Stomach (tissue), 4 donors: ENCODE data around the gene CTNNA3.

Source experiments
- CTCF ChIP-seq, 7 experiments: fragments of 450-650 bp in 4 of 7; fragments of 200-600 bp in 3 of 7; sonication (generic) in 3 of 7; IDR thresholded peaks; one replicate each; pipeline ENCODE4 v1.5.1; 2016 to 2019; ENCODE audit warnings: antibody characterized with exemption in 7 of 7, control low read depth in 2 of 7, mild to moderate bottlenecking in 1 of 7
- EP300 ChIP-seq: sonication (generic); formaldehyde crosslinking; IDR thresholded peaks from one replicate; pipeline ENCODE4 v1.6.1; 2017; ENCODE audit warnings: antibody characterized with exemption
- POLR2A ChIP-seq, 4 donors: fragments of 450-650 bp; IDR thresholded peaks; one replicate each; pipeline ENCODE4 v1.6.1; 2016; ENCODE audit warnings: antibody characterized with exemption in 4 of 4, control low read depth in 2 of 4, mild to moderate bottlenecking in 1 of 4, moderate library complexity in 1 of 4
- POLR2AphosphoS5 ChIP-seq, 3 donors: sonication (generic); formaldehyde crosslinking; IDR thresholded peaks; one replicate each; pipeline ENCODE4 v1.6.1; 2016; ENCODE audit warnings: antibody characterized with exemption in 3 of 3

- TF ChIP-seq CTCF (IDR thresholded peaks at IDR 0.05) (no peak), EP300 (no peak), POLR2AphosphoS5 (IDR thresholded peaks at IDR 0.05) (no peak), POLR2A (IDR thresholded peaks at IDR 0.05) (no peak)
Observed at GRCh38 chr10:67553254-67553653, 142.7 kb downstream of the CTNNA3 start.
